ENCODE results near the gene UNC93A.

GRCh38 chr6:167294241-167294640 is 3.1 kb downstream of the UNC93A start:
- TF ChIP-seq TOX (CRISPR knock-in tag; IDR thresholded peaks at IDR 0.05; ENCODE audit: borderline replicate concordance) (no peak), ESRRG (CRISPR knock-in tag; IDR thresholded peaks at IDR 0.05) (no peak), ZNF70 (CRISPR knock-in tag; IDR thresholded peaks at IDR 0.05) (no peak), BACH2 (CRISPR knock-in tag; IDR thresholded peaks at IDR 0.05; ENCODE audit: borderline replicate concordance) (no peak), OSR1 (CRISPR knock-in tag; IDR thresholded peaks at IDR 0.05) (no peak), PPARA (CRISPR knock-in tag; IDR thresholded peaks at IDR 0.05; ENCODE audit: borderline replicate concordance) (no peak), ARNTL (CRISPR knock-in tag; IDR thresholded peaks at IDR 0.05; ENCODE audit: borderline replicate concordance, low read depth) (no peak), ZNF8 (CRISPR knock-in tag; IDR thresholded peaks at IDR 0.05) (no peak), SNAI2 (CRISPR knock-in tag; IDR thresholded peaks at IDR 0.05) (no peak), ZNF565 (CRISPR knock-in tag; conservative IDR thresholded peaks at IDR 0.05; ENCODE audit: low read depth) (no peak), PATZ1 (CRISPR knock-in tag; IDR thresholded peaks at IDR 0.05; ENCODE audit: borderline replicate concordance) (no peak), CREB5 (CRISPR knock-in tag; IDR thresholded peaks at IDR 0.05; ENCODE audit: low read depth) (no peak)

Measured in SK-N-SH treated with all-trans-retinoic acid at 6 μM for 48 hours (cell line).